GM23338 (cell line): Measurements from ENCODE around the gene DIP2B. TPM values are rescaled to one million over a fixed set of nuclear protein-coding genes. Genes with fewer than 3 reads are reported as not detected.

Experiments
- ATAC-seq: fragments of 200-7000 bp; cut with Tn5 transposase; 3 replicates; pipeline ENCODE4 v1.9.1; 2020
- DNase-seq: peaks from one replicate; pipeline ENCODE4 v3.0.0-alpha.2; 2015; ENCODE audit warnings: low spot score
- H2AFZ ChIP-seq: fragments of 200-600 bp; sonication (generic); 2 replicates; pipeline ENCODE4 v1.8.0; 2016; ENCODE audit warnings: antibody characterized with exemption, mild to moderate bottlenecking, moderate library complexity
- H3F3A ChIP-seq: fragments of 200-600 bp; sonication (generic); replicated peaks from 2 replicates; pipeline ENCODE4 v1.8.0; 2017; ENCODE audit warnings: antibody characterized with exemption, mixed run types, low read depth
- H3K27ac ChIP-seq: fragments of 200-600 bp; sonication (generic); 2 replicates; pipeline ENCODE4 v1.6.1; 2016; ENCODE audit warnings: low read depth
- H3K27me3 ChIP-seq: fragments of 200-600 bp; sonication (generic); 2 replicates; pipeline ENCODE4 v1.8.0; 2016; ENCODE audit warnings: mild to moderate bottlenecking, mixed run types, moderate library complexity; ENCODE audit not compliant: insufficient read depth
- H3K36me3 ChIP-seq: fragments of 200-600 bp; sonication (generic); 2 replicates; pipeline ENCODE4 v1.8.0; 2016; ENCODE audit warnings: mild to moderate bottlenecking; ENCODE audit not compliant: insufficient read depth
- H3K4me1 ChIP-seq: fragments of 200-600 bp; sonication (generic); 2 replicates; pipeline ENCODE4 v1.8.0; 2016; ENCODE audit warnings: mild to moderate bottlenecking, moderate library complexity; ENCODE audit not compliant: insufficient read depth
- H3K4me2 ChIP-seq: fragments of 200-600 bp; sonication (generic); 2 replicates; pipeline ENCODE4 v1.7.1; 2017; ENCODE audit warnings: mixed run types
- H3K4me3 ChIP-seq: fragments of 200-600 bp; sonication (generic); 2 replicates; pipeline ENCODE4 v1.6.1; 2016; ENCODE audit warnings: mixed run types
- H3K79me2 ChIP-seq: fragments of 200-600 bp; sonication (generic); replicated peaks from 2 replicates; pipeline ENCODE4 v1.8.0; 2017; ENCODE audit warnings: mild to moderate bottlenecking; ENCODE audit not compliant: insufficient read depth
- H3K9me2 ChIP-seq: fragments of 200-600 bp; sonication (generic); 2 replicates; pipeline ENCODE4 v1.8.0; 2017; ENCODE audit not compliant: insufficient read depth
- H4K20me1 ChIP-seq: fragments of 200-600 bp; sonication (generic); replicated peaks from 2 replicates; pipeline ENCODE4 v1.8.0; 2017; ENCODE audit warnings: mild to moderate bottlenecking; ENCODE audit not compliant: insufficient read depth
- H3K27ac Mint-ChIP-seq: 2 replicates; pipeline ENCODE4 v1.8.0; 2020; ENCODE audit warnings: inconsistent platforms, mild to moderate bottlenecking, moderate library complexity, mixed read lengths
- H3K27me3 Mint-ChIP-seq: 3 replicates; pipeline ENCODE4 v1.8.0; 2022; ENCODE audit warnings: low read depth, mild to moderate bottlenecking, moderate library complexity, mixed read lengths, inconsistent platforms; ENCODE audit not compliant: insufficient read depth, poor library complexity
- H3K36me3 Mint-ChIP-seq: 3 replicates; pipeline ENCODE4 v1.8.0; 2021; ENCODE audit warnings: low read depth, mild to moderate bottlenecking, inconsistent platforms, moderate library complexity, mixed read lengths
- H3K4me1 Mint-ChIP-seq: 3 replicates; pipeline ENCODE4 v1.8.0; 2020; ENCODE audit warnings: mild to moderate bottlenecking, inconsistent platforms, mixed read lengths
- H3K4me3 Mint-ChIP-seq: 3 replicates; pipeline ENCODE4 v1.8.0; 2021; ENCODE audit warnings: moderate library complexity, mild to moderate bottlenecking, inconsistent platforms, mixed read lengths
- H3K9me3 Mint-ChIP-seq: 3 replicates; pipeline ENCODE4 v1.8.0; 2020; ENCODE audit warnings: moderate library complexity, mild to moderate bottlenecking, inconsistent platforms, mixed read lengths
- CREB1 ChIP-seq: fragments of 250-450 bp; sonication (Bioruptor Pico); IDR thresholded peaks from 2 replicates; pipeline ENCODE4 v1.5.0; 2020; ENCODE audit warnings: low read depth, mild to moderate bottlenecking, moderate library complexity
- CTCF ChIP-seq, 2 experiments: fragments of 200-600 bp in 1 of 2; sonication (generic) in 1 of 2; conservative IDR thresholded peaks; 2 replicates each; pipeline versions ENCODE4 v1.5.1 to v1.6.1; 2016 to 2017; ENCODE audit warnings: antibody characterized with exemption in 2 of 2, low read depth in 2 of 2, mild to moderate bottlenecking in 2 of 2, moderate library complexity in 1 of 2
- ETS1 ChIP-seq: IDR thresholded peaks from 2 replicates; pipeline ENCODE4 v1.6.1; 2016; ENCODE audit warnings: antibody characterized with exemption
- EZH2 ChIP-seq: fragments of 200-600 bp; sonication (generic); IDR thresholded peaks from one replicate; pipeline ENCODE4 v1.8.0; 2017; ENCODE audit warnings: antibody characterized with exemption, mild to moderate bottlenecking, low read depth; ENCODE audit not compliant: unreplicated experiment
- EZH2phosphoT487 ChIP-seq: fragments of 200-600 bp; sonication (generic); IDR thresholded peaks from one replicate; pipeline ENCODE4 v1.8.1; 2018; ENCODE audit warnings: antibody characterized with exemption; ENCODE audit not compliant: unreplicated experiment
- JUNB ChIP-seq: IDR thresholded peaks from one replicate; pipeline ENCODE4 v1.6.1; 2016; ENCODE audit warnings: antibody characterized with exemption; ENCODE audit not compliant: unreplicated experiment
- NANOG ChIP-seq: IDR thresholded peaks from 2 replicates; pipeline ENCODE4 v1.6.1; 2016; ENCODE audit warnings: antibody characterized with exemption, borderline replicate concordance
- POLR2AphosphoS5 ChIP-seq: IDR thresholded peaks from 2 replicates; pipeline ENCODE4 v1.6.1; 2016; ENCODE audit warnings: antibody characterized with exemption, low read depth
- REST ChIP-seq: IDR thresholded peaks from one replicate; pipeline ENCODE4 v1.6.1; 2018; ENCODE audit warnings: antibody characterized with exemption; ENCODE audit not compliant: unreplicated experiment
- STAT1 ChIP-seq: IDR thresholded peaks from one replicate; pipeline ENCODE4 v1.6.1; 2016; ENCODE audit warnings: antibody characterized with exemption; ENCODE audit not compliant: unreplicated experiment
- ZNF114 ChIP-seq: fragments of 250-450 bp; sonication (Bioruptor Pico); IDR thresholded peaks from 2 replicates; pipeline ENCODE4 v1.5.0; 2020; ENCODE audit warnings: mild to moderate bottlenecking, moderate library complexity
- ZNF331 ChIP-seq: fragments of 250-450 bp; sonication (Bioruptor Pico); IDR thresholded peaks from 2 replicates; pipeline ENCODE4 v1.5.0; 2020; ENCODE audit warnings: low read depth, mild to moderate bottlenecking, moderate library complexity
- ZNF462 ChIP-seq: fragments of 250-450 bp; sonication (Bioruptor Pico); IDR thresholded peaks from 2 replicates; pipeline ENCODE4 v1.5.0; 2020; ENCODE audit warnings: mild to moderate bottlenecking, moderate library complexity
- polyA plus RNA-seq: library from polyadenylated mRNA; unstranded; fragments of >200 nt; fragmentation: Nextera tagmentation; extraction: Ambion mirVana; gene quantifications from 2 replicates; pipeline ENCODE4 v1.2.1, GENCODE V29; 2016
- total RNA-seq: library from RNA; depleted of rRNA; stranded (reverse); fragments of >200 nt; shearing (Covaris generic); gene quantifications from 2 replicates; pipeline ENCODE4 v1.2.3, GENCODE V29; 2014

DIP2B gene
- total and polyA plus RNA-seq, 2 experiments from 2014 or later, result 8.0 to 36.4 TPM

- H3K27me3 ChIP-seq, result no peaks in the 10 kb centered on the region
- no peaks in the 10 kb centered on the region for H3K9me3 Mint-ChIP-seq
- no peak overlapping the region for H2AFZ ChIP-seq
- H3K4me3 Mint-ChIP-seq, result no peak overlapping the region
- H3K79me2 ChIP-seq, result peaks cover 35% of the 10 kb centered on the region
- peaks cover 15% of the 10 kb centered on the region; the same call in 2 of the 3 replicates for H3K4me1 Mint-ChIP-seq
- no peaks in the 10 kb centered on the region for H3K36me3 ChIP-seq
- DNase-seq (no peak), ATAC-seq (no peak)
- H3K4me2 ChIP-seq, result no peak overlapping the region
- TF ChIP-seq EZH2 (no peak), JUNB (no peak), CTCF (conservative IDR thresholded peaks at IDR 0.05; ENCODE audit: low read depth in 2 of 2) (no peak), EZH2phosphoT487 (no peak), NANOG (no peak), ZNF114 (CRISPR knock-in tag) (no peak), ZNF462 (no peak), CREB1 (CRISPR knock-in tag) (no peak), ZNF331 (CRISPR knock-in tag) (no peak), ETS1 (no peak), POLR2AphosphoS5 (no peak), STAT1 (no peak), REST (no peak)
- H4K20me1 ChIP-seq, result no peaks in the 10 kb centered on the region
- no peak overlapping the region for H3K27ac Mint-ChIP-seq
- H3K4me3 ChIP-seq, result no peak overlapping the region
- no peaks in the 10 kb centered on the region for H3K27me3 Mint-ChIP-seq
- no peaks in the 10 kb centered on the region for H3F3A ChIP-seq
- H3K4me1 ChIP-seq, result peaks cover 33% of the 10 kb centered on the region
- peak overlapping the region; percentile 46; the same call in 1 of the 2 replicates for H3K27ac ChIP-seq
- H3K9me2 ChIP-seq, result no peaks in the 10 kb centered on the region
- H3K36me3 Mint-ChIP-seq, result no peaks in the 10 kb centered on the region
Measured at GRCh38 chr12:50611021-50611744, 106.4 kb downstream of the DIP2B start.
